Epithelial cell of umbilical artery (primary cell): ENCODE results near the gene KPRP. TPM values are rescaled to one million over a fixed set of nuclear protein-coding genes. Genes with fewer than 3 reads are reported as not detected.

Experiments
- total RNA-seq: library from RNA; depleted of rRNA; stranded (reverse); fragments of >200 nt; gene quantifications from 2 replicates; pipeline ENCODE4 v1.2.3, GENCODE V29; 2014

Gene KPRP, protein sequence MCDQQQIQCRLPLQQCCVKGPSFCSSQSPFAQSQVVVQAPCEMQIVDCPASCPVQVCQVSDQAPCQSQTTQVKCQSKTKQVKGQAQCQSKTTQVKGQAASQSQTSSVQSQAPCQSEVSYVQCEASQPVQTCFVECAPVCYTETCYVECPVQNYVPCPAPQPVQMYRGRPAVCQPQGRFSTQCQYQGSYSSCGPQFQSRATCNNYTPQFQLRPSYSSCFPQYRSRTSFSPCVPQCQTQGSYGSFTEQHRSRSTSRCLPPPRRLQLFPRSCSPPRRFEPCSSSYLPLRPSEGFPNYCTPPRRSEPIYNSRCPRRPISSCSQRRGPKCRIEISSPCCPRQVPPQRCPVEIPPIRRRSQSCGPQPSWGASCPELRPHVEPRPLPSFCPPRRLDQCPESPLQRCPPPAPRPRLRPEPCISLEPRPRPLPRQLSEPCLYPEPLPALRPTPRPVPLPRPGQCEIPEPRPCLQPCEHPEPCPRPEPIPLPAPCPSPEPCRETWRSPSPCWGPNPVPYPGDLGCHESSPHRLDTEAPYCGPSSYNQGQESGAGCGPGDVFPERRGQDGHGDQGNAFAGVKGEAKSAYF
- total RNA-seq: not detected in 2 replicates

DNA sequence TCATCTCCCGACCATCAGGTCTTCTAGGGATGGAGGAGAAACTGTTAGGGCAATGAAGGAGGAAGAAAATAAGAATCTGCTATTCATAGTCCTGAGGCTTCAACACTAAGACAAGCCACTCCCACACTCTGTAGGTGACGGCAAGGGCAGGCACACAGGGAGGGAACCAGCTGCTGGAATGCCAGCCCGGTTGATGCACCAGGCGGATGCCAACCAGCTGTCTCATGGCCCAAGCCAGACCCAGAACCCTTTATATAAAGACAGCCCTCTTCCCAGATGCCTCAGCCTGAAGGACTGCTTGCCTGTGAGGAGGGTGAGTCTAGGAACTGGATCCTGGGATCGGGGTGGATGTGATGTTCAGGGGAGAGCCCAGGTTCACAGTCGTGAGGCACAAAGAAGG is at the start of gene KPRP:
KPRP (plus strand) TSS at position 279 of the 400 bp plus-strand sequence. CDS start 1,564 bp downstream, outside the sequence.

DNA sequence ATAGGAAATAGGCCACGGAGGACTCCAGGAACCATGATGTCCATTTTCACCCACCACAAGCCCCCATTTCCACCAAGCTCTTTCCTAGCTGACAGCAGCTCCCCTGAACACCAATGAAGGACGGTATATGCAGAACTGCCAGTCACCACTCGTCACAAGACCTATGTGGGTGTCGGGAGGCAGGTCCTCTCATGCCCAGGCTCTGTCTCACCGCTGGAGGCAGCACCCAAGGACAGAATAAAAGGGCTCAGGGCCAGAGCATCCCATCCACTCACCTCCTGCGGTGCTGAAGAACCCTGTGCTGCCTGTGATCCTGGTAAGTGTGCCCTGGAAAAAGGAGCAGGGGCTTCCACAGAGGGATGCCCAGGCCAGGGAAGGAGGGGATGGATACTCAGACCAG is 17.1 kb downstream of the KPRP start, which contains the start of gene LCE1F:
LCE1F (plus strand) TSS at position 266 of the 400 bp plus-strand sequence. CDS start 1,232 bp downstream, outside the sequence.

DNA sequence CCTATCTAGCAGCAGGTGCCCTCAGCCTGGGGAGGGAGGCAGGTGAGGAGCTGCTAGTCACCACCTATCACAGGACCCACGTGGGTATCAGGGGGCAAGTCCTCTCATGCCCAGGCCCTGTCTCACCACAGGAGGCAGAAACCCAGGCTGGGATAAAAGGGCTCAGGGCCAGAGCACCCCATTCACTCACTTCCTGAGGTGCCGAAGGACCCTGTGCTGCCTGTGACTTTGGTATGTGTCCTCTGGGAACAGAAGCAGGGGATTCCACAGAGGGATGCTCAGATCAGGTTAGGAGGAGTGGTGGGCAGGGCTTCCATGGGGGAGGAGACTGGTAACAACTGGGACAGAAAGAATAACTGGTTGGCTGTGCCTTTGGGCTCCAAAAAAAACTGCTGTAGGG is 28.3 kb downstream of the KPRP start, which contains the start of gene LCE1E:
LCE1E (plus strand) TSS at position 181 of the 400 bp plus-strand sequence. CDS start 1,043 bp downstream, outside the sequence.

DNA sequence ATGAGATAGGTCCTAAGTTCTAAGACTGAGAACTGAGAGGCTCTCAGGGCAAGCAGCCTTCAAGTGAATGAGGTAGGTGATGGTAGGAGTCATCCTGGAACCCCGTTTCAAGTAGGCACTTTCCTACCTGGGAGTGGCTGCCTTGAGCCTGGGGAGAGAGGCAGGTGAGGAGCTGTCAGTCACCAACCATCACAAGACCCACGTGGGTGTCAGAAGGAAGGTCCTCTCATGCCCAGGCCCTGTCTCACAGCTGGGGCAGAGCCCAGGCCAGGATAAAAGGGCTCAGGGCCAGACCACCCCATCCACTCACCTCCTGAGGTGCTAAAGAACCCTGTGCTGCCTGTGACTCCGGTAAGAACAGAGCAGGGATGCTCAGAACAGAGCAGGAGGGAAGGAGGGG is 38.6 kb downstream of the KPRP start, which contains the start of gene LCE1D:
LCE1D (plus strand) TSS at position 301 of the 400 bp plus-strand sequence. CDS start 1,074 bp downstream, outside the sequence.

DNA sequence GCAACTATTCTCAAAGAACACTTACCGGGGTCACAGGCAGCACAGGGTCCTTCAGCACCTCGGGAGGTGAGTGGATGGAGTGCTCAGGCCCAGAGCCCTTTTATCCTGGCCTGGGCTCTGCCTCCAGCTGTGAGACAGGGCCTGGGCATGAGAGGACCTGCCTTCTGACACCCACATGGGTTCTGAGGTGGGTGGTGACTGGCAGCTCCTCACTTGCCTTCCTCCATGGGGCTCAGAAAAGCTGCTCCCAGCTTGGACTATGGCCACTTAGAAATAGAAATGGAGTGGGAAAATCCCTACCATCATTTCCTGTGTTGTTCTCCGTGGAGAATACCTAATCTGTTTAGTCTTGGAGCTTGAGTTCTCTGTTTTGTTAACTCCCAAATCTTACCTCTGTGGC is 48.8 kb downstream of the KPRP start, which contains the start of gene LCE1C:
LCE1C (minus strand) TSS at position 76 of the 400 bp plus-strand sequence. CDS start 1,173 bp downstream, outside the sequence.

Other genes with a start within 250 kb of the KPRP start
- gene LCE5A, start 247.2 kb upstream of the KPRP start, total RNA-seq: not detected in 2 replicates
- gene CRCT1, start 243.5 kb upstream of the KPRP start, total RNA-seq: not detected in 2 replicates
- not detected in 2 replicates for gene LCE3E, start 191.2 kb upstream of the KPRP start, total RNA-seq
- gene LCE3D, start 177.5 kb upstream of the KPRP start, total RNA-seq: not detected in 2 replicates
- gene LCE3C, start 157.8 kb upstream of the KPRP start, total RNA-seq: not detected in 2 replicates
- not detected in 2 replicates for gene LCE3B, start 144.2 kb upstream of the KPRP start, total RNA-seq
- not detected in 2 replicates for gene LCE3A, start 134.9 kb upstream of the KPRP start, total RNA-seq
- gene LCE2D, start 94.6 kb upstream of the KPRP start, total RNA-seq: not detected in 2 replicates
- not detected in 2 replicates for gene LCE2C, start 82.7 kb upstream of the KPRP start, total RNA-seq
- not detected in 2 replicates for gene LCE2B, start 71.9 kb upstream of the KPRP start, total RNA-seq
- gene LCE2A, start 59.7 kb upstream of the KPRP start, total RNA-seq: not detected in 2 replicates
- not detected in 2 replicates for gene LCE4A, start 49.9 kb upstream of the KPRP start, total RNA-seq
- not detected in 2 replicates for gene LCE1F, start 17.1 kb downstream of the KPRP start, total RNA-seq
- not detected in 2 replicates for gene LCE1E, start 28.2 kb downstream of the KPRP start, total RNA-seq
- gene LCE1D, start 38.7 kb downstream of the KPRP start, total RNA-seq: not detected in 2 replicates
- gene LCE1C, start 48.6 kb downstream of the KPRP start, total RNA-seq: not detected in 2 replicates
- not detected in 2 replicates for gene LCE1B, start 53.9 kb downstream of the KPRP start, total RNA-seq
- not detected in 2 replicates for gene LCE1A, start 69.4 kb downstream of the KPRP start, total RNA-seq
- gene LCE6A, start 84.8 kb downstream of the KPRP start, total RNA-seq: not detected in 2 replicates
- gene LCE7A, start 102.0 kb downstream of the KPRP start, total RNA-seq: not detected in 2 replicates
- not detected in 2 replicates for gene SMCP, start 120.3 kb downstream of the KPRP start, total RNA-seq
- not detected in 2 replicates for gene IVL, start 150.5 kb downstream of the KPRP start, total RNA-seq
- gene SPRR5, start 189.2 kb downstream of the KPRP start, total RNA-seq: not detected in 2 replicates
- gene SPRR4, start 212.6 kb downstream of the KPRP start, total RNA-seq: not detected in 2 replicates
- not detected in 2 replicates for gene SPRR1A, start 226.1 kb downstream of the KPRP start, total RNA-seq
- gene SPRR3, start 243.7 kb downstream of the KPRP start, total RNA-seq: not detected in 2 replicates